ENCODE results near the gene VCAN.

GRCh38 chr5:83549076-83549475 is 77.5 kb downstream of the VCAN start:
- no peak for TF ChIP-seq RAD21 (conservative IDR thresholded peaks at IDR 0.05)
- TF ChIP-seq EZH2 (IDR thresholded peaks at IDR 0.05; ENCODE audit: borderline replicate concordance, insufficient read depth, low read length, poor library complexity, severe bottlenecking) = no peak
- TF ChIP-seq, protein P1, sequence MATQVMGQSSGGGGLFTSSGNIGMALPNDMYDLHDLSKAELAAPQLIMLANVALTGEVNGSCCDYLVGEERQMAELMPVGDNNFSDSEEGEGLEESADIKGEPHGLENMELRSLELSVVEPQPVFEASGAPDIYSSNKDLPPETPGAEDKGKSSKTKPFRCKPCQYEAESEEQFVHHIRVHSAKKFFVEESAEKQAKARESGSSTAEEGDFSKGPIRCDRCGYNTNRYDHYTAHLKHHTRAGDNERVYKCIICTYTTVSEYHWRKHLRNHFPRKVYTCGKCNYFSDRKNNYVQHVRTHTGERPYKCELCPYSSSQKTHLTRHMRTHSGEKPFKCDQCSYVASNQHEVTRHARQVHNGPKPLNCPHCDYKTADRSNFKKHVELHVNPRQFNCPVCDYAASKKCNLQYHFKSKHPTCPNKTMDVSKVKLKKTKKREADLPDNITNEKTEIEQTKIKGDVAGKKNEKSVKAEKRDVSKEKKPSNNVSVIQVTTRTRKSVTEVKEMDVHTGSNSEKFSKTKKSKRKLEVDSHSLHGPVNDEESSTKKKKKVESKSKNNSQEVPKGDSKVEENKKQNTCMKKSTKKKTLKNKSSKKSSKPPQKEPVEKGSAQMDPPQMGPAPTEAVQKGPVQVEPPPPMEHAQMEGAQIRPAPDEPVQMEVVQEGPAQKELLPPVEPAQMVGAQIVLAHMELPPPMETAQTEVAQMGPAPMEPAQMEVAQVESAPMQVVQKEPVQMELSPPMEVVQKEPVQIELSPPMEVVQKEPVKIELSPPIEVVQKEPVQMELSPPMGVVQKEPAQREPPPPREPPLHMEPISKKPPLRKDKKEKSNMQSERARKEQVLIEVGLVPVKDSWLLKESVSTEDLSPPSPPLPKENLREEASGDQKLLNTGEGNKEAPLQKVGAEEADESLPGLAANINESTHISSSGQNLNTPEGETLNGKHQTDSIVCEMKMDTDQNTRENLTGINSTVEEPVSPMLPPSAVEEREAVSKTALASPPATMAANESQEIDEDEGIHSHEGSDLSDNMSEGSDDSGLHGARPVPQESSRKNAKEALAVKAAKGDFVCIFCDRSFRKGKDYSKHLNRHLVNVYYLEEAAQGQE (IDR thresholded peaks at IDR 0.05; ENCODE audit: borderline replicate concordance) = no peak
- no peak for TF ChIP-seq TAF1 (IDR thresholded peaks at IDR 0.05; ENCODE audit: low read depth)
- no peak for TF ChIP-seq CTCF (IDR thresholded peaks at IDR 0.05; ENCODE audit: poor library complexity, severe bottlenecking)
- TF ChIP-seq MXI1 (conservative IDR thresholded peaks at IDR 0.05; ENCODE audit: poor library complexity, severe bottlenecking) = no peak

Measured in neural cell (in vitro differentiated cells).